Renal pelvis (tissue), 4 donors: Measurements from ENCODE around the gene CFAP97D2. TPM values are rescaled to one million over a fixed set of nuclear protein-coding genes. Genes with fewer than 3 reads are reported as not detected.
A peak's percentile ranks its signal among the peaks of the same experiment; 100 is the strongest.
"Not testable (repeated sequence)": the region's sequence is repeated elsewhere in the genome, so short reads cannot be mapped to it uniquely, and the experiment has no call there.

ENCODE experiments used
- DNase-seq: peaks from one replicate; pipeline ENCODE4 v3.0.0-alpha.2; 2013
- polyA plus RNA-seq, 3 donors: library from polyadenylated mRNA; unstranded; fragments of 120-200 nt; gene quantifications; one replicate each; pipeline ENCODE4 v1.2.1, GENCODE V29; 2013; ENCODE audit not compliant: insufficient read length in 3 of 3

The CFAP97D2 gene
- polyA plus RNA-seq, 3 donors, result not detected

- DNase-seq, result no peak
Measured at GRCh38 chr13:114231886-114232285, 52.8 kb downstream of the CFAP97D2 start.

- DNase-seq, result no peak
Measured at GRCh38 chr13:114234266-114234644, 55.2 kb downstream of the CFAP97D2 start.

GRCh38 chr13:114234645-114235421, 55.8 kb downstream of the CFAP97D2 start, which contains the start of gene CDC16:
Gene CDC16, plus strand, starts transcription at chr13:114234897. Its CDS starts 188 bp downstream, at chr13:114235085.
- DNase-seq, result peak; percentile 93

- DNase-seq, result no peak
Measured at GRCh38 chr13:114235697-114236096, 56.6 kb downstream of the CFAP97D2 start.

DNA sequence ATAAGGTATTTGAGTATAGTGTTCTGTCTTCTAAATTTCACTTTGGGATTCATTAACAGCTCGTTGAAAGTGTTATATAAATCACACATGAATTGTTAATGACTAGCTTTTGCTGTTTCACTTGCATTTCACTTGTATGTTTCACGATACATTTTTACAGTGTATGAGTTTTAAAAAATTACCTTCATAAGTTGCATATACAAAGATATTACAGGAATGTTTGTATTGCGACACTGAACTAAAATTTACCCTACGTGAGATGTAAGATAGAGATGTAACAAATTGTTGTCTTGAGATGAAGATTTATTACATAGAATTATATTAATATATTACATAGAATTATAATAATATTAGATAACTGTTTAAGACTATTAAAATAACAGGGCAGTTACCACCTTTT, 57.2 kb downstream of the CFAP97D2 start:
- no peak for DNase-seq

DNA sequence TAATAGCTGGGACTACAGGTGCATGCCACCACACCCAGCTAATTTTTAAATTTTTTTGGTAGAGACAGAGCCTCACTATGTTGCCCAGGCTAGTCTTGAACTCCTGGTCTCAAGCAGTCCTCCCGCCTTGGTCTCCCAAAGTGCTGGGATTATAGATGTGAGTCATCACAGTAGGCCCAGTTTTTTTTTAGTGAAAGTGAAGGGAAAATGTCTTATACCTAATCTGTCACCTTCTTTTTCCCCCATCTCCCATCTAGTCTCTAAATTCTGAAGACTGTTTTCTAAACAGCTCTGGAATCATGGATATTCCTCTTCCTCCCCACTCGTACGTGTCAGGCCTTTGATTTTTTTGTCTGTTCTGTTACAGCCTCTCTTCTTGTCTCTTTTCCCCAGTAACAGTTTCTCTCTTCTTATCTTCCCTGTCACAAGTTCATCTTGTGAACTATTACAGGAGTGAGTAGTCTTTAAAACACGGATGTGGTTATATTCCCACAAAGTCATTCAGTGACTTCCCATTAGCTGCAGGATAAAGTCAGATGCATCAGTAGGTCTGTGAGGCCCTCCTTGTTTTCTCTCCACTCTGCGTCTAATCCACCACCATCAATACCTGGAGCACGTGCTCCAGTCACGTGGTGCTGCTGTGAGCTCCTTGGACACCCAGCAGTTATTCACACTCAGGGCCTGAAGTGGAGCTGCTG, 58.5 kb downstream of the CFAP97D2 start:
- no peak for DNase-seq

- DNase-seq, result no peak
Measured at GRCh38 chr13:114241918-114242317, 62.9 kb downstream of the CFAP97D2 start.

- no peak for DNase-seq
Measured at GRCh38 chr13:114243971-114244370, 64.9 kb downstream of the CFAP97D2 start.

DNA sequence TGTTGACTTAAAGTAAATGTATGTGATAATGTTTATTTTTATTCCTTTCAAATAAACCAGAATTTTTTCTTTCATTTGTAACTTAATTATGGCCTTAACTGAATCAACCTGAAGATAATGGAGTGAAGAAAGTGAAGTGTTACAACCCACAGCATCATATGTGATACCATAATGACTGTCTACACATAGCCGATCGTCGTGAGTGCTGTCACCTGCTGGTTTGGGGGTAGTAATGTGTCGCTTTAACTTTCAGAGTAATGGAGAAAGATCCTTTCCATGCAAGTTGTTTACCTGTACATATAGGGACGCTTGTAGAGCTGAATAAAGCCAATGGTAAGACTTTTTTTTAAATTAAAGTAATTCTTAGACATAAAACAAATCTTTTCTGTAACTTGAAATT, 65.6 kb downstream of the CFAP97D2 start:
- no peak for DNase-seq

- no peak for DNase-seq
Measured at GRCh38 chr13:114248011-114248410, 69.0 kb downstream of the CFAP97D2 start.

DNA sequence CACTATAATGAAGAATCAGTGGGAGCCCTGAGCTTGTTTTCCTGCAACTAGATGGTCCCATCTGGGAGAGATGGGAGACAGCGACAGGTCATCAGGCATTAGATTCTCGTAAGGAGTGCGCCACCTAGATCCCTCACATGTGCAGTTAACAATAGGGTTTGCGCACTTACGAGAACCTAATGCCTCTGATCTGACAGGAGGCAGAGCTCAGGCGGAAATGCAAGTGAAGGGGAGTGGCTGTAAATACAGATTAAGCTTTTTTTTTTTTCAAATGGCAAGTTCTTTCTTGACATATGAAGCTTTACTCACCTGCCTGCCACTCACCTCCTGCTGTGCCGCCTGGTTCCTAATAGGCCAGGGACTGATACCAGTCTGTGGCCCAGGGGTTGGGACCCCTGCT, 70.0 kb downstream of the CFAP97D2 start:
- DNase-seq, result no peak

GRCh38 chr13:114251639-114252440, 72.8 kb downstream of the CFAP97D2 start:
- DNase-seq, result not testable (repeated sequence)

DNA sequence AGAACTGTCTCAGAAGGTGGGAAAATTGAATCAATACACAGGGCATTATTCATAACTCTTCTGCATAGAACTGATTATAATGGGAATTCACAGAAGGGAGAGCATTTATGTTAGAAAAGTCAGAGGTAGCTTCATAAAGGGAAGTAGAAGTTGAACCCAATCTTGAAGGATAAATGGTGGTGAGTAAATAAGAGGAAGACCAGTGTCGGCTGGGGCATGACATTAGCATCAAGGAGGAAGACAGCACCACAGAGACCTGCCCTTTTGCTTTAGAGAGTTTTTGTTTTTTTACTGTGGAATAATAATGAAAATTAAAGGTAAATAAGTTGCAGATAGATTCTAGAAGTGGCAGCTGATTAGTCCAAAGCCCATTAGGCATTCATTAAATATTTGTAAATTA, 77.5 kb downstream of the CFAP97D2 start:
- no peak for DNase-seq

GRCh38 chr13:114257014-114257413, 78.0 kb downstream of the CFAP97D2 start:
- DNase-seq, result no peak

GRCh38 chr13:114258589-114258988, 79.5 kb downstream of the CFAP97D2 start:
- DNase-seq, result no peak

- DNase-seq, result no peak
Measured at GRCh38 chr13:114259374-114259773, 80.3 kb downstream of the CFAP97D2 start.

DNA sequence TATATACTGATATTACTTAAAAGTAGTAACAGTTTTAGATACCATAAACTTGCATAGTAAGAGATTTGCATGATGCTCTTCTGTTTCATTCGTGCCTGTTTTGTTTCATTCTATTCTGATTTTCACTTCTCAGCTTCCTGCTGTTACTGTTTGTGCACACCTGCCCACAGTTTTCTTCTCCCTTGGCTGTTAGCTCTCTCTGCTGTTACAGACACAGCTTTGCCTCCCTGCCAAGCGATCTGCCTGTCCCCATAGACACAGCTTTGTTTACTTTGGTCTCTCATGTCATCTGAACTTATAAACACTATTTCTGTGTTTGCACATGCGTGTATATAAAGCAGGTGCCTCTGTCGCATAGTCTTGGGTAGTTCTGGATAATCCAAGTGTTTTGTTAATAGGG, 80.9 kb downstream of the CFAP97D2 start:
- DNase-seq, result no peak

- DNase-seq, result no peak
Measured at GRCh38 chr13:114260814-114261213, 81.8 kb downstream of the CFAP97D2 start.

DNA sequence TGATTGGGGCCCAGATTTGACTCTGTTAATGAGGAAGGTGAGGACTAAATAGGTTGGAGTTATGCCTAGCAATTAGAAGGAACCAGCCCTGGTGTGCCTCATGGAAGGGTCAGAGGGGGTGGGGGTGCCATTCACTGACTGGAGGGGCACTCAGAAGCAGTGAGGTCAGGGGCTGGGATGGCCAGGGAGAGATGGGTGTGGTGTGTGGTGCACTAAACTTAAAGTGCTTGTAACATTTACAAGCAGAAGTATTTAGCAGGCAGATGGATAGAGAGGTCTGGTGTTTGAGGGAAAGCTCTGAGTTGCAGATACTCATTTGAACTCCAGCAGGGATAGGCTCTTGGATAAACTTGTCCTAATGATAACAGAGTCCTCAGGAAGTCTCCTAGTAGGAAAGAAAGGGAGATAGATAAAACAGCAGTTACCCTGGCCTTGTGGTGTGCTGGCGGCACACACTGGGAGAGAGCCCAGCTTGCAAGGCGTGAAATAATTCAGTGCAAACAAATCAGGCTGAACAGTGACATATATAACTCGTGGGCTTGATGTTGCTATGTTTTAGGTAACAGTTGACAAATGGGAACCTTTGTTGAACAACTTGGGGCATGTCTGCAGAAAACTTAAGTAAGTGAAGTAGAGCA, 82.4 kb downstream of the CFAP97D2 start:
- DNase-seq, result no peak

DNA sequence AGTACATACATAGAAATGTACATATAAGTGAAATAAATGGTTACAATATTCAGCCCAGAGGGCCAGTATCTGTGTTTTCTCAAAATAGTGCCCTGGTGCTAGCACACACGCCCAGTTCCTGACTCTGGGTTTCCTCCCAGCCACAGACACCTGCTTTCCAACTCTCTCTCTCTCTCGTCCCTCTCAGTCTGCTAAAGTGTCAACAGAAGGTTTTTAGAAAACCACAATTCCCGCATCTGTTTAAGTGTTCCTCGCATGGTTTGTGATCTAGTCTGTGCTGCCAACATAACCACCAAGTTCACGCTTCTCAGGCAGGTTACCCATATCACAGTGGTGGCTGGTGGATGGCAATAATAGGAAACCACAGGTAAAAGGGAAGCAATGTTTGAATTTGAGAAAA, 84.5 kb downstream of the CFAP97D2 start:
- no peak for DNase-seq

DNA sequence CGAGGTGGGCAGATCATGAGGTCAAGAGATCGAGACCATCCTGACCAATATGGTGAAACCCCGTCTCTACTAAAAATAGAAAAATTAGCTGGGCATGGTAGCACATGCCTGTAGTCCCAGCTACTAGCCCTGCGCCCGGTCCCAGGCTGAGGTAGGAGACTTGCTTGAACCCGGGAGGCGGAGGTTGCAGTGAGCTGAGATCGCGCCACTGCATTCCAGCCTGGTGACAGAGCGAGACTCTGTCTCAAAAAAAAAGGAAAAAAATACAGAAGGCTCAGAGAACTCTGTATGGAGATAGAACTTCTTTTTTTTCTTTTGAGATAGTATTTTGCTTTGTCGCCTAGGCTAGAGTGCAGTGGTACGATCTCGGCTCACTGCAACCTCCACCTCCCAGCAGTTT, 85.3 kb downstream of the CFAP97D2 start:
- DNase-seq, result not testable (repeated sequence)
